ENCODE measurements around the gene RNF217.

The RNF217 gene

GRCh38 chr6:124991764-124992295, 29.6 kb downstream of the RNF217 start:
- DNase-seq, result no peak

GRCh38 chr6:124993327-124993726, 31.1 kb downstream of the RNF217 start:
- no peak for DNase-seq

- DNase-seq, result no peak
These were observed 32.4 kb downstream of the RNF217 start for GRCh38 chr6:124994648-124995047.

- no peak for DNase-seq
These were observed 32.9 kb downstream of the RNF217 start for GRCh38 chr6:124995131-124995530.

GRCh38 chr6:124995645-124996325, 33.5 kb downstream of the RNF217 start:
- DNase-seq, result no peak

- no peak for DNase-seq
These were observed 34.2 kb downstream of the RNF217 start for GRCh38 chr6:124996411-124996810.

- no peak for DNase-seq
These were observed 35.1 kb downstream of the RNF217 start for GRCh38 chr6:124997196-124997875.

GRCh38 chr6:124999105-124999764, 37.0 kb downstream of the RNF217 start:
- no peak for DNase-seq

- DNase-seq, result no peak
These were observed 39.6 kb downstream of the RNF217 start for GRCh38 chr6:125001684-125002405.

- no peak for DNase-seq
These were observed 40.1 kb downstream of the RNF217 start for GRCh38 chr6:125002406-125002741.

- no peak for DNase-seq
These were observed 40.8 kb downstream of the RNF217 start for GRCh38 chr6:125003070-125003469.

- DNase-seq, result no peak
These were observed 42.0 kb downstream of the RNF217 start for GRCh38 chr6:125004198-125004597.

- no peak for DNase-seq
These were observed 42.8 kb downstream of the RNF217 start for GRCh38 chr6:125004797-125005595.

- no peak for DNase-seq
These were observed 46.0 kb downstream of the RNF217 start for GRCh38 chr6:125008261-125008703.

GRCh38 chr6:125008957-125009356, 46.7 kb downstream of the RNF217 start:
- DNase-seq, result no peak

GRCh38 chr6:125009578-125009977, 47.3 kb downstream of the RNF217 start:
- DNase-seq, result no peak

GRCh38 chr6:125013938-125014660, 51.9 kb downstream of the RNF217 start:
- DNase-seq, result no peak

GRCh38 chr6:125014661-125014957, 52.4 kb downstream of the RNF217 start:
- no peak for DNase-seq

- no peak for DNase-seq
These were observed 52.9 kb downstream of the RNF217 start for GRCh38 chr6:125015152-125015551.

- DNase-seq, result no peak
These were observed 55.9 kb downstream of the RNF217 start for GRCh38 chr6:125018136-125018535.

GRCh38 chr6:125019281-125019680, 57.0 kb downstream of the RNF217 start:
- no peak for DNase-seq

GRCh38 chr6:125019918-125020317, 57.7 kb downstream of the RNF217 start:
- no peak for DNase-seq

Measured in GF-D8 (cell line).